SK-N-SH treated with all-trans-retinoic acid at 6 μM for 48 hours (cell line): ENCODE data around the gene PDZD2.

Experiments used
- ATAC-seq: fragments of 200-7000 bp; cut with Tn5 transposase; 3 replicates; pipeline ENCODE4 v1.9.1; 2020; ENCODE audit warnings: mild to moderate bottlenecking, moderate library complexity
- ARNTL ChIP-seq: fragments of 450-650 bp; formaldehyde crosslinking; IDR thresholded peaks from 2 replicates; pipeline ENCODE4 v1.5.0; 2020; ENCODE audit warnings: low read depth, mild to moderate bottlenecking, moderate library complexity, borderline replicate concordance
- BACH2 ChIP-seq: fragments of 250-450 bp; sonication (Bioruptor Pico); IDR thresholded peaks from 2 replicates; pipeline ENCODE4 v1.9.0; 2021; ENCODE audit warnings: mild to moderate bottlenecking, borderline replicate concordance
- ESRRG ChIP-seq: fragments of 250-450 bp; sonication (Bioruptor Pico); IDR thresholded peaks from 2 replicates; pipeline ENCODE4 v1.6.1; 2021; ENCODE audit warnings: mild to moderate bottlenecking
- GLIS3 ChIP-seq: fragments of 250-450 bp; sonication (Bioruptor Pico); IDR thresholded peaks from 2 replicates; pipeline ENCODE4 v1.5.0; 2020; ENCODE audit warnings: mild to moderate bottlenecking, moderate library complexity
- POU6F1 ChIP-seq: fragments of 250-450 bp; sonication (Bioruptor Pico); IDR thresholded peaks from 2 replicates; pipeline ENCODE4 v1.8.0; 2021; ENCODE audit warnings: low read depth, mild to moderate bottlenecking, moderate library complexity, borderline replicate concordance
- PPARA ChIP-seq: fragments of 250-450 bp; sonication (Bioruptor Pico); IDR thresholded peaks from 2 replicates; pipeline ENCODE4 v1.5.0; 2020; ENCODE audit warnings: mild to moderate bottlenecking, borderline replicate concordance
- RARB ChIP-seq: fragments of 250-450 bp; sonication (Bioruptor Pico); IDR thresholded peaks from 2 replicates; pipeline ENCODE4 v1.8.0; 2021; ENCODE audit warnings: mild to moderate bottlenecking, moderate library complexity
- SNAI2 ChIP-seq: fragments of 250-450 bp; sonication (Bioruptor Pico); IDR thresholded peaks from 2 replicates; pipeline ENCODE4 v1.5.0; 2020; ENCODE audit warnings: mild to moderate bottlenecking, moderate library complexity
- TCF4 ChIP-seq: fragments of 250-450 bp; sonication (Bioruptor Pico); IDR thresholded peaks from 2 replicates; pipeline ENCODE4 v1.8.0; 2021; ENCODE audit warnings: mild to moderate bottlenecking, moderate library complexity, borderline replicate concordance
- TOX ChIP-seq: fragments of 250-450 bp; sonication (Bioruptor Pico); IDR thresholded peaks from 2 replicates; pipeline ENCODE4 v1.8.0; 2021; ENCODE audit warnings: mild to moderate bottlenecking, moderate library complexity, borderline replicate concordance
- ZC3H10 ChIP-seq: fragments of 250-450 bp; sonication (Bioruptor Pico); IDR thresholded peaks from 2 replicates; pipeline ENCODE4 v1.5.1; 2021; ENCODE audit warnings: mild to moderate bottlenecking, moderate library complexity
- ZFP3 ChIP-seq: fragments of 250-450 bp; sonication (Bioruptor Pico); IDR thresholded peaks from 2 replicates; pipeline ENCODE4 v1.5.0; 2020; ENCODE audit warnings: mild to moderate bottlenecking, moderate library complexity
- ZFP30 ChIP-seq: fragments of 450-650 bp; formaldehyde crosslinking; IDR thresholded peaks from 2 replicates; pipeline ENCODE4 v1.5.0; 2022; ENCODE audit warnings: mild to moderate bottlenecking, moderate library complexity
- ZNF565 ChIP-seq: fragments of 450-650 bp; formaldehyde crosslinking; conservative IDR thresholded peaks from 2 replicates; pipeline ENCODE4 v1.5.0; 2020; ENCODE audit warnings: low read depth, mild to moderate bottlenecking, moderate library complexity
- ZNF8 ChIP-seq: fragments of 450-650 bp; formaldehyde crosslinking; IDR thresholded peaks from 2 replicates; pipeline ENCODE4 v1.5.0; 2020; ENCODE audit warnings: mild to moderate bottlenecking, moderate library complexity
- TF ChIP-seq, protein P1 (sequence below): fragments of 250-450 bp; sonication (Bioruptor Pico); IDR thresholded peaks from 2 replicates; pipeline ENCODE4 v1.5.1; 2020; ENCODE audit warnings: low read depth, mild to moderate bottlenecking, moderate library complexity
- TF ChIP-seq, protein P2 (sequence below): fragments of 250-450 bp; sonication (Bioruptor Pico); IDR thresholded peaks from 2 replicates; pipeline ENCODE4 v1.8.0; 2020; ENCODE audit warnings: mild to moderate bottlenecking, moderate library complexity, borderline replicate concordance
- TF ChIP-seq, protein P3 (sequence below): fragments of 250-450 bp; sonication (Bioruptor Pico); IDR thresholded peaks from 2 replicates; pipeline ENCODE4 v1.5.1; 2021; ENCODE audit warnings: mild to moderate bottlenecking, moderate library complexity
- TF ChIP-seq, protein P4 (sequence below): fragments of 250-450 bp; sonication (Bioruptor Pico); IDR thresholded peaks from 2 replicates; pipeline ENCODE4 v1.5.0; 2020; ENCODE audit warnings: mild to moderate bottlenecking, moderate library complexity

Gene PDZD2

GRCh38 chr5:31887556-31887955 is 248.6 kb downstream of the PDZD2 start:
- no peak for ATAC-seq
- TF ChIP-seq GLIS3 (CRISPR knock-in tag) (no peak), ZNF565 (CRISPR knock-in tag) (no peak), ESRRG (no peak), ARNTL (CRISPR knock-in tag) (no peak), TCF4 (no peak), BACH2 (CRISPR knock-in tag) (no peak), ZFP3 (CRISPR knock-in tag) (no peak), PPARA (no peak), ZNF8 (CRISPR knock-in tag) (no peak), RARB (CRISPR knock-in tag) (no peak), SNAI2 (CRISPR knock-in tag) (no peak), ZC3H10 (no peak), POU6F1 (CRISPR knock-in tag) (no peak), ZFP30 (CRISPR knock-in tag) (no peak), TOX (CRISPR knock-in tag) (no peak)
- TF ChIP-seq, protein P1, sequence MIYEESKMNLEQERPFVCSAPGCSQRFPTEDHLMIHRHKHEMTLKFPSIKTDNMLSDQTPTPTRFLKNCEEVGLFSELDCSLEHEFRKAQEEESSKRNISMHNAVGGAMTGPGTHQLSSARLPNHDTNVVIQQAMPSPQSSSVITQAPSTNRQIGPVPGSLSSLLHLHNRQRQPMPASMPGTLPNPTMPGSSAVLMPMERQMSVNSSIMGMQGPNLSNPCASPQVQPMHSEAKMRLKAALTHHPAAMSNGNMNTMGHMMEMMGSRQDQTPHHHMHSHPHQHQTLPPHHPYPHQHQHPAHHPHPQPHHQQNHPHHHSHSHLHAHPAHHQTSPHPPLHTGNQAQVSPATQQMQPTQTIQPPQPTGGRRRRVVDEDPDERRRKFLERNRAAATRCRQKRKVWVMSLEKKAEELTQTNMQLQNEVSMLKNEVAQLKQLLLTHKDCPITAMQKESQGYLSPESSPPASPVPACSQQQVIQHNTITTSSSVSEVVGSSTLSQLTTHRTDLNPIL = no peak
- TF ChIP-seq, protein P2, sequence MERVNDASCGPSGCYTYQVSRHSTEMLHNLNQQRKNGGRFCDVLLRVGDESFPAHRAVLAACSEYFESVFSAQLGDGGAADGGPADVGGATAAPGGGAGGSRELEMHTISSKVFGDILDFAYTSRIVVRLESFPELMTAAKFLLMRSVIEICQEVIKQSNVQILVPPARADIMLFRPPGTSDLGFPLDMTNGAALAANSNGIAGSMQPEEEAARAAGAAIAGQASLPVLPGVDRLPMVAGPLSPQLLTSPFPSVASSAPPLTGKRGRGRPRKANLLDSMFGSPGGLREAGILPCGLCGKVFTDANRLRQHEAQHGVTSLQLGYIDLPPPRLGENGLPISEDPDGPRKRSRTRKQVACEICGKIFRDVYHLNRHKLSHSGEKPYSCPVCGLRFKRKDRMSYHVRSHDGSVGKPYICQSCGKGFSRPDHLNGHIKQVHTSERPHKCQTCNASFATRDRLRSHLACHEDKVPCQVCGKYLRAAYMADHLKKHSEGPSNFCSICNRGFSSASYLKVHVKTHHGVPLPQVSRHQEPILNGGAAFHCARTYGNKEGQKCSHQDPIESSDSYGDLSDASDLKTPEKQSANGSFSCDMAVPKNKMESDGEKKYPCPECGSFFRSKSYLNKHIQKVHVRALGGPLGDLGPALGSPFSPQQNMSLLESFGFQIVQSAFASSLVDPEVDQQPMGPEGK = no peak
- TF ChIP-seq, protein P3, sequence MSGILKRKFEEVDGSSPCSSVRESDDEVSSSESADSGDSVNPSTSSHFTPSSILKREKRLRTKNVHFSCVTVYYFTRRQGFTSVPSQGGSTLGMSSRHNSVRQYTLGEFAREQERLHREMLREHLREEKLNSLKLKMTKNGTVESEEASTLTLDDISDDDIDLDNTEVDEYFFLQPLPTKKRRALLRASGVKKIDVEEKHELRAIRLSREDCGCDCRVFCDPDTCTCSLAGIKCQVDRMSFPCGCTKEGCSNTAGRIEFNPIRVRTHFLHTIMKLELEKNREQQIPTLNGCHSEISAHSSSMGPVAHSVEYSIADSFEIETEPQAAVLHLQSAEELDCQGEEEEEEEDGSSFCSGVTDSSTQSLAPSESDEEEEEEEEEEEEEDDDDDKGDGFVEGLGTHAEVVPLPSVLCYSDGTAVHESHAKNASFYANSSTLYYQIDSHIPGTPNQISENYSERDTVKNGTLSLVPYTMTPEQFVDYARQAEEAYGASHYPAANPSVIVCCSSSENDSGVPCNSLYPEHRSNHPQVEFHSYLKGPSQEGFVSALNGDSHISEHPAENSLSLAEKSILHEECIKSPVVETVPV (CRISPR knock-in tag) = no peak
- TF ChIP-seq, protein P4, sequence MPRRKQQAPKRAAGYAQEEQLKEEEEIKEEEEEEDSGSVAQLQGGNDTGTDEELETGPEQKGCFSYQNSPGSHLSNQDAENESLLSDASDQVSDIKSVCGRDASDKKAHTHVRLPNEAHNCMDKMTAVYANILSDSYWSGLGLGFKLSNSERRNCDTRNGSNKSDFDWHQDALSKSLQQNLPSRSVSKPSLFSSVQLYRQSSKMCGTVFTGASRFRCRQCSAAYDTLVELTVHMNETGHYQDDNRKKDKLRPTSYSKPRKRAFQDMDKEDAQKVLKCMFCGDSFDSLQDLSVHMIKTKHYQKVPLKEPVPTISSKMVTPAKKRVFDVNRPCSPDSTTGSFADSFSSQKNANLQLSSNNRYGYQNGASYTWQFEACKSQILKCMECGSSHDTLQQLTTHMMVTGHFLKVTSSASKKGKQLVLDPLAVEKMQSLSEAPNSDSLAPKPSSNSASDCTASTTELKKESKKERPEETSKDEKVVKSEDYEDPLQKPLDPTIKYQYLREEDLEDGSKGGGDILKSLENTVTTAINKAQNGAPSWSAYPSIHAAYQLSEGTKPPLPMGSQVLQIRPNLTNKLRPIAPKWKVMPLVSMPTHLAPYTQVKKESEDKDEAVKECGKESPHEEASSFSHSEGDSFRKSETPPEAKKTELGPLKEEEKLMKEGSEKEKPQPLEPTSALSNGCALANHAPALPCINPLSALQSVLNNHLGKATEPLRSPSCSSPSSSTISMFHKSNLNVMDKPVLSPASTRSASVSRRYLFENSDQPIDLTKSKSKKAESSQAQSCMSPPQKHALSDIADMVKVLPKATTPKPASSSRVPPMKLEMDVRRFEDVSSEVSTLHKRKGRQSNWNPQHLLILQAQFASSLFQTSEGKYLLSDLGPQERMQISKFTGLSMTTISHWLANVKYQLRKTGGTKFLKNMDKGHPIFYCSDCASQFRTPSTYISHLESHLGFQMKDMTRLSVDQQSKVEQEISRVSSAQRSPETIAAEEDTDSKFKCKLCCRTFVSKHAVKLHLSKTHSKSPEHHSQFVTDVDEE (CRISPR knock-in tag) = no peak

DNA sequence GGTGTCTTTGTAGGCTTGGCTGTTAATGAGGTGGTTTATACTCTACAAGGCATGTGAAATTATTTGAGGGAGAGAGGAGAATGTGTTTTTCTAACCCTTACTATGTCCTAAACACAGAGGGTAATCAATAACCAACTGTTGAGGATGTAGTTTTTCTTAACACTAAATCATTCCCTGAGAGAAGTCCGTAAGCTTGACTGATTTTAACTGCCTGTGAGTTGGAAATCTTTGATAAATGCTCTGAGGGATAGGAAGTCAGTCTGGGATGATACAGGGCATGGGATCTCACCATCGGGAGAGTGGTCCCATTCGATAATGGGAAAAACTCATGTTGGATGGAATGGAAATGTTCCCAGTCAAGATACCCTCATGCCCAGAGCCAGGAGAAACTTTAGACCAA is 249.6 kb downstream of the PDZD2 start:
- ATAC-seq = no peak
- TF ChIP-seq RARB (CRISPR knock-in tag) (no peak), TCF4 (no peak)

DNA sequence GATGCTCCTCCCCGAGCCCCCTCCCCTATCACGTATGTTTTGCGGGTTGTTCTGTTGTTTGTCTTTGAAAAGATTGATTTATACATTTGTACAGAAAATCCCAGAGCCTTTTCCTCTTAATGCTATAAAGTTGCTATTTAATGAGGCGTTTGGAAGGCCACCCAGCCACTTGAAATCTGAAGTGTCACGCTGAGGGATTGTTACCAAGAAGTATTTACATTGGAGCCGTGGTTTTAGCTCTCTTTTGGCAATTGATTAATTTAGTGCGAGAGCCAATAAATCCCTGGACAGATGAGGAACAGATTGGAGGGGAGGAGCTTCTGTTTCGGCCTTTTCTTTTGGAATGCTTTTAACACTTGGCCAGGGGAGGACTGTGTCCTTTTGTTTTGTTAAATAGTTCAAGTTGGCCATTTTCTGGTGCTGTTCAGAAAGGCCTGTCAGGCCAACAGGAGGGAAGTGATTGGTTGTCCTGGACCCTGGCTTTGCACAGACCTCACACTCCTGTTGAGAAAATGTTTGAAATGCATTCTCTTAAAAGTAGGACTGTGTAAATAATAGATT is 250.2 kb downstream of the PDZD2 start:
- TF ChIP-seq, protein P3 (CRISPR knock-in tag) = no peak
- ATAC-seq = no peak
